ENCODE results near the gene TDRKH.

The TDRKH gene

DNA sequence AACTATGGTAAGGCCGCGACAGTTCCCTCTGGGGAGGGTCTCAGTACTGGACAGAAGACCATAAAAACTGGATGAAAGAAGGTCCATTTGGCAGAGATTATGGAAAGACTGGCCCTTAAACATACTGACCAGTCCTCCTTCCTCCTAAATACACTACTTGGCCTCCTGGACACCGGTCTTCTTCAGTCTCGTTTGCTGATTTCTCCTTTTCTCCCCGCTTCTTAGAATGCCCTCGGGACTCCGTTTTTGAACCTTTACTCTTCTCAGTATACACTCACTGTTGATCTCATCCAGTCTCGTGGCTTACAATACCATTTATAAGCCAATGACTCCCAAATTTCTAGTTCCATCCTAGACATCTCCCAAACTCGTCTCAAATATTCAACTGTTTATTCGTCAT is 26.3 kb downstream of the TDRKH start:
- H3K4me3 ChIP-seq (ENCODE audit: low read depth, low read length): peak overlapping the region; percentile 76
- no peak for DNase-seq (ENCODE audit: low read depth)

DNA sequence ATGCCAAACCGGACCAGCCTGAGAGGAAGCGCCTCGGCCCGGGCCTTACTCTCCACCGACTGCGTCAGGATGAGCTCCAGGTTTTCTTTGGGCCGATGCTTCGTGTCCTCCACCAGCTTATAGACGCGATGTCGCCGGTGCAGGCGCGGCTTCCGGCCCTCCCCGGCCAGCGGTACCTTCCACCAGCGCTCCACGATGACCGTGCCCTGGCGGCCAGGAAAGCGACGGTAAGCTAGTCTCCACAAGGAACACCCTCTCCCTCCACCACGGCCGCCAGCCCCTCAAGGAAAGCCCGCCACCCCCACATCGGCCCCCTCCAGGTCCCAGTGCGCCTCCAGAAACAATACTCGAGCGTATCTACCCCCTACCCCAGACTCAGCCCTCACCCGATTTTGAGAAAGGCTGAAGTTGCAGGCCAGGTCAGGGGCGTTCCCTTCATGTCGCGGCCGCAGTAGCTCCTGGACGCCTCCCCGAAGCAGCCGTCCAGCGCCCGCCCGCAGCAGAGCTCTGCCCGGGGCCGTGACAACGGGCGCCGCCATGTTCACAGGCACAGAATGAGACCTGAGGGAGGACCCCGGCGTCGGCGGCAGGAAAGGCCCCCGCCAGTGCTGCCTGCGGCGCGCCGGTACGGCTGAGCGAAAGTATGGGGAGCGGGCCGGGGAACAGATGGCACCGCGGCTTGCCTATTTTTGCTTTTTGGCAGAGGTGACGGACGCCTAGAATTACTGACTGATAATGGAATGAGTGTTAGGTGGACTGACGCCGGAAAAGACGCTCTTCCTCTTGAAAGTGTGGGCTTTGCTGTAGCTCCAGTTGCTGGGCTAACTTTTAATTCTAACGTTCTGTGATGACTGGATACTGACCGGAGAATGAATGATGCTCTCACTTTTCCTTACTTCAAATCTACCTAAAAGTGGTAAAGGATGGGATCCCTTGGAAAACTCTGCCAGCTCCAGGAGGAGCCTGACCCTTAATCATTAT is 27.1 kb downstream of the TDRKH start, which contains the start of gene MRPL9:
TSS of gene MRPL9 (minus strand) at position 556 of the 981 bp plus-strand sequence. CDS start at position 539, 17 bp downstream.
- peak within 1 kb of the TSS; percentile 76 for H3K4me3 ChIP-seq (ENCODE audit: low read depth, low read length)
- TF ChIP-seq, protein P1, sequence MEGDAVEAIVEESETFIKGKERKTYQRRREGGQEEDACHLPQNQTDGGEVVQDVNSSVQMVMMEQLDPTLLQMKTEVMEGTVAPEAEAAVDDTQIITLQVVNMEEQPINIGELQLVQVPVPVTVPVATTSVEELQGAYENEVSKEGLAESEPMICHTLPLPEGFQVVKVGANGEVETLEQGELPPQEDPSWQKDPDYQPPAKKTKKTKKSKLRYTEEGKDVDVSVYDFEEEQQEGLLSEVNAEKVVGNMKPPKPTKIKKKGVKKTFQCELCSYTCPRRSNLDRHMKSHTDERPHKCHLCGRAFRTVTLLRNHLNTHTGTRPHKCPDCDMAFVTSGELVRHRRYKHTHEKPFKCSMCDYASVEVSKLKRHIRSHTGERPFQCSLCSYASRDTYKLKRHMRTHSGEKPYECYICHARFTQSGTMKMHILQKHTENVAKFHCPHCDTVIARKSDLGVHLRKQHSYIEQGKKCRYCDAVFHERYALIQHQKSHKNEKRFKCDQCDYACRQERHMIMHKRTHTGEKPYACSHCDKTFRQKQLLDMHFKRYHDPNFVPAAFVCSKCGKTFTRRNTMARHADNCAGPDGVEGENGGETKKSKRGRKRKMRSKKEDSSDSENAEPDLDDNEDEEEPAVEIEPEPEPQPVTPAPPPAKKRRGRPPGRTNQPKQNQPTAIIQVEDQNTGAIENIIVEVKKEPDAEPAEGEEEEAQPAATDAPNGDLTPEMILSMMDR (IDR thresholded peaks at IDR 0.05; ENCODE audit: control insufficient read depth, extremely low read depth, insufficient read depth): no peak
- DNase-seq (ENCODE audit: low read depth): no peak

More for the DNA sequence above, 26.3 kb downstream of the TDRKH start:
- TF ChIP-seq, protein P1 (IDR thresholded peaks at IDR 0.05; ENCODE audit: control insufficient read depth, extremely low read depth, insufficient read depth): no peak

DNA sequence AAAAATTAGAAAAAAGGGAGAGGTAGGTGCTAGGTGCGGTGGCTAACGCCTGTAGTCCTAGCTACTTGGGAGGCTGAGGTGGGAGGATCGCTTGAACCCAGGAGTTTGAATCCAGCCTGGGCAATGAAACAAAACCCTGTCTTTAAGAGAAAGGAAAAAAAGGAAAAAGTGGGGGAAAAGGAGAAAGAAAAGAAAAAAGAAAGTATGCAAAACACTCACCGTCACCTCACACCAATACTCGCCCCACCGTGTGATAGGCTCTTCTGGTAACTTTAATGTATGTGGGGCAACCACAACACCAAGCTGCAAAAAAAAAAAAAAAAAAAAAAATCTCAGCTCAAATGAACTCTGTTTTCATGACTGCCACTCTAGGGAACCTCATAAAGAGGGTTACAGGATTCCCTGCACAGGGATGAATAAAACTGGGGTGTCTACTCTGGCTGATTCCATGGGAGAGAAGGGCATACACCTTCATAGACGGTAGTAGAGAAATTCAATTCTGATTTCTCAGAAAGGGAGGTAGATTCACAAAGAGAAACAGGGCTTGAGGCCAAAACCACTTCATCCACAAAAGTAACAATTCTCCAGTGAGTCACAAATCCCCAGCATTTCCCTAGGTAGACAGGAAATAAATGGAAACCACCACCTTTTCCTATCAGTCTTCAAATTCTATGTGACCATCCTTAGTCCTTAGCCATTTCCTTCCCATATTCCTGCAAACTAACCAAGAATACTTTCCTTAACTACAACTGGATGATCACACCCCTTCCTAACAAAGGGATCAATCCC is 29.5 kb downstream of the TDRKH start:
- DNase-seq (ENCODE audit: low read depth): no peak
- TF ChIP-seq, protein P1 (IDR thresholded peaks at IDR 0.05; ENCODE audit: control insufficient read depth, extremely low read depth, insufficient read depth): no peak
- no peak overlapping the region for H3K4me3 ChIP-seq (ENCODE audit: low read depth, low read length)

DNA sequence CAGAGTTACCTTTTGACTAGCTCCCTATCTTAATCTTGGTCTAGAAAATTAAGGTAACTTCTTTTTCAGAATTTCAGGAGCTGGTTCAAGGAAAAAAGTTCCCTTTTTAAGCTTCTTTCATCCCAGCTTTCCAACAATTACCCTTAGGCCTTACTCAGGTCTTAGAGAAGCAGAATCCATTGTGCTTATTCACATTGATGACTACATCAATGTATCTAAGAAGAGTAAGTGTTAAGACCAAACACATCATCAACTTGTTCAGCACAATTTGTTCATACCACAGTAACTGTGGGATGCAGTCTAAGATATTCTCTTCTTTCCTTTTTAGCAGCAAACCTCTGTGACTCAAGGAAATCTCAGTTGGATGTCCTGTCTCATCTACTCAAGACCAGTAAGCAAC is 31.1 kb downstream of the TDRKH start:
- TF ChIP-seq, protein P1 (IDR thresholded peaks at IDR 0.05; ENCODE audit: control insufficient read depth, extremely low read depth, insufficient read depth): no peak
- DNase-seq (ENCODE audit: low read depth): no peak
- no peak overlapping the region for H3K4me3 ChIP-seq (ENCODE audit: low read depth, low read length)

DNA sequence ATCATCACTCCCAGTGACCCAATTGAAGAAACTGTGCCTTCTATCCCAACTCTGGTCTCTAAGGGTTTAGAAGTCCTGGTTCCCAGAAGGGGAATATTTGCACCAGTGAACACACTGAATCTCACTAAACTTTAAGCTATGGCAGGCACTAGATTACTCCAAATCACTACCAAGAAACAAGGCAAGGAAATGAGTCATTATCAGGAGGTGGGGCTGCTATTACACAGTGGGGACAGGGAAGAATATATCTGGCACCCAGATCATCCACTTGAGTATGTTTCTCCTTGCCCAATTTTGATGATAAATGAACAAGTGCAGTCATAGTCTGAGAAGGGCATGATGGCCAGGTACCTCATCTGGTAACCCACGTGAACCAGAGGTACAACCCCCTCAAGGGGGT is 34.0 kb downstream of the TDRKH start:
- TF ChIP-seq, protein P1 (IDR thresholded peaks at IDR 0.05; ENCODE audit: control insufficient read depth, extremely low read depth, insufficient read depth): no peak
- no peak overlapping the region for H3K4me3 ChIP-seq (ENCODE audit: low read depth, low read length)
- no peak for DNase-seq (ENCODE audit: low read depth)

DNA sequence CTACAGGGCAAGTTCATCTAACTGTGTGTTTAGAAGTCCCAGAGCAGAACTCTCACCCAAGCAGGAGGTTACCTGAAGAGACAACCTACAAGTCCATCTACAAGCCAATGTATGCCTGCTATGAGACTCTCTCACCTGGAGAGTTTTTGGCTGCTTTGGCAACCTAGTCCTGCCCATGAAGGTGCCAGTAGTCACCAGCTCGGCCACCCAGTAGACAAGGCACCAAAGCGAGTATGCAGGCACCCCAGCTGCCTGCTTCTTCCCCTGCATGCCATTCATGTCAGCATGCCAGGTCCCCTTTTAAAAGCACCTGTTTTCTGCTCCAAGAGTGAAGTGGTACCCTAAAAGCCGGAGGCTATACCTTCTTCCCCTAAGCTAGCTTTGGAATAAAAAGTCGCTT is 48.8 kb downstream of the TDRKH start:
- TF ChIP-seq, protein P1 (IDR thresholded peaks at IDR 0.05; ENCODE audit: control insufficient read depth, extremely low read depth, insufficient read depth): no peak
- no peak overlapping the region for H3K4me3 ChIP-seq (ENCODE audit: low read depth, low read length)
- DNase-seq (ENCODE audit: low read depth): no peak

All from LNCaP clone FGC (cell line).